Neuronal stem cell (in vitro differentiated cells): ENCODE data around the gene CIITA.
A peak's percentile ranks its signal among the peaks of the same experiment; 100 is the strongest.

Experiments
- DNase-seq: peaks from one replicate; pipeline ENCODE4 v3.0.0-alpha.2; 2013; ENCODE audit warnings: low spot score
- H2AFZ ChIP-seq: one replicate; pipeline ENCODE4 v1.6.1; 2013; ENCODE audit warnings: mild to moderate bottlenecking, low read length, inconsistent platforms
- H2AK5ac ChIP-seq: 2 replicates; pipeline ENCODE4 v1.6.1; 2013; ENCODE audit warnings: low read depth, mild to moderate bottlenecking, inconsistent platforms, low read length, moderate library complexity, mixed read lengths
- H2BK120ac ChIP-seq: 2 replicates; pipeline ENCODE4 v1.6.1; 2013; ENCODE audit warnings: low read depth, mild to moderate bottlenecking, inconsistent platforms, low read length, moderate library complexity, mixed read lengths
- H2BK12ac ChIP-seq: one replicate; pipeline ENCODE4 v1.6.1; 2013; ENCODE audit warnings: low read length, inconsistent platforms
- H2BK15ac ChIP-seq: 2 replicates; pipeline ENCODE4 v1.6.1; 2013; ENCODE audit warnings: mild to moderate bottlenecking, low read length, inconsistent platforms, mixed read lengths
- H2BK5ac ChIP-seq: one replicate; pipeline ENCODE4 v1.6.1; 2013; ENCODE audit warnings: inconsistent platforms, mild to moderate bottlenecking, low read length, moderate library complexity
- H3K14ac ChIP-seq: one replicate; pipeline ENCODE4 v1.6.1; 2013; ENCODE audit warnings: low read length, inconsistent platforms
- H3K18ac ChIP-seq: 2 replicates; pipeline ENCODE4 v1.6.1; 2013; ENCODE audit warnings: low read length, inconsistent platforms
- H3K23ac ChIP-seq: 2 replicates; pipeline ENCODE4 v1.6.1; 2013; ENCODE audit warnings: low read depth, mild to moderate bottlenecking, mixed read lengths, low read length, inconsistent platforms; ENCODE audit not compliant: poor library complexity
- H3K27ac ChIP-seq: replicated peaks from 3 replicates; pipeline ENCODE4 v1.5.1; 2013; ENCODE audit warnings: low read length, inconsistent platforms
- H3K27me3 ChIP-seq, 3 experiments: 2 replicates each; pipeline ENCODE4 v1.6.1; 2013; ENCODE audit warnings: low read length in 3 of 3, mild to moderate bottlenecking in 2 of 3, inconsistent platforms in 1 of 3, low read depth in 1 of 3, mixed read lengths in 1 of 3, moderate library complexity in 1 of 3; ENCODE audit not compliant: control insufficient read depth in 3 of 3, insufficient read depth in 3 of 3
- H3K36me3 ChIP-seq, 2 donors: replicated peaks in 1 of 2; 2 replicates each; pipeline ENCODE4 v1.6.1; 2013; ENCODE audit warnings: low read length in 2 of 2; ENCODE audit not compliant: control insufficient read depth in 2 of 2, insufficient read depth in 2 of 2
- H3K4ac ChIP-seq: 2 replicates; pipeline ENCODE4 v1.6.1; 2013; ENCODE audit warnings: inconsistent platforms, mild to moderate bottlenecking, low read length, moderate library complexity
- H3K4me1 ChIP-seq, 2 donors: 1 replicate in 1 of 2; 2 replicates in 1 of 2; pipeline ENCODE4 v1.6.1; 2013; ENCODE audit warnings: low read length in 2 of 2, low read depth in 1 of 2; ENCODE audit not compliant: control insufficient read depth in 2 of 2, insufficient read depth in 1 of 2
- H3K4me2 ChIP-seq: one replicate; pipeline ENCODE4 v1.6.1; 2013; ENCODE audit warnings: mild to moderate bottlenecking, low read length, inconsistent platforms; ENCODE audit not compliant: insufficient read depth, poor library complexity, severe bottlenecking
- H3K4me3 ChIP-seq, 2 donors: 2 replicates each; pipeline ENCODE4 v1.5.1; 2013; ENCODE audit warnings: low read length in 2 of 2, mild to moderate bottlenecking in 2 of 2, inconsistent platforms in 1 of 2, moderate library complexity in 1 of 2
- H3K79me1 ChIP-seq: one replicate; pipeline ENCODE4 v1.6.1; 2013; ENCODE audit warnings: low read depth, mild to moderate bottlenecking, inconsistent platforms, low read length, moderate library complexity
- H3K9ac ChIP-seq: one replicate; pipeline ENCODE4 v1.6.1; 2013; ENCODE audit warnings: mild to moderate bottlenecking, low read depth, low read length, inconsistent platforms; ENCODE audit not compliant: poor library complexity
- H3K9me3 ChIP-seq, 2 donors: replicated peaks in 1 of 2; 2 replicates each; pipeline versions ENCODE3 to v1.6.1; 2013; ENCODE audit warnings: low read length in 2 of 2, mild to moderate bottlenecking in 2 of 2, inconsistent platforms in 1 of 2, low read depth in 1 of 2, mixed read lengths in 1 of 2, moderate library complexity in 1 of 2; ENCODE audit not compliant: control insufficient read depth in 2 of 2, insufficient read depth in 1 of 2
- H4K8ac ChIP-seq: one replicate; pipeline ENCODE4 v1.6.1; 2013; ENCODE audit warnings: low read depth, mild to moderate bottlenecking, inconsistent platforms, low read length, moderate library complexity
- H4K91ac ChIP-seq: one replicate; pipeline ENCODE4 v1.6.1; 2013; ENCODE audit warnings: low read length, low read depth, mild to moderate bottlenecking, inconsistent platforms; ENCODE audit not compliant: poor library complexity
- WGBS, 2 donors: extraction: QIAGEN DNeasy Blood & Tissue Kit; methylation state at CpG; one replicate each; pipeline ENCODE4 v1.1.7; 2013; ENCODE audit warnings: missing lambda C conversion rate in 2 of 2, mixed read lengths in 1 of 2; ENCODE audit not compliant: insufficient read length in 2 of 2, insufficient replicate concordance in 1 of 2; ENCODE audit errors: extremely low coverage in 2 of 2; 5-methylcytosine and 5-hydroxymethylcytosine counted together

Gene CIITA

DNA sequence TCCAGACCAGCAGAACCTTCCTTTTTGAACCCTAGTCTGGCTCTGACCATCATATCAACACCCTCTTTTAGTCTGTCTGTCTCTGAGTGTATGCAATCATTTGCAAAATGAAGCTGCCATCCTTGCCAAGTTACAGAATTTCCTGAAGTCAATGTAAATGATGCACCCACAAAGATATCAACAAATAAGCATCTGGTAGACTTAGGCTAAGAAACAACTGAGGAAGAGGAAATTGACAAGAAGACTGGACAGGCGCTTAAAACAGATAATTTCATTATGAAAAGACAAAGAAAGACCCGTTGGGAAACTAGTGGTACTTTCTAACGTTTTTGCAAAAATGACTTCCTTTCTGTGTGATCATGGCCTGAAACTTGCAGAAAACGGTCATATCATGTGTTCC lies 24.7 kb upstream of the CIITA start:
- Histone ChIP-seq H3K4me1 (no peaks in the 10 kb centered on the region), H3K4me3 (no peak overlapping the region), H4K8ac (no peak overlapping the region), H3K27me3 (peaks cover 0 to 3% (median 0%) of the 10 kb centered on the region in 3 experiments), H2BK15ac (no peak overlapping the region), H2BK12ac (no peak overlapping the region), H3K23ac (no peak overlapping the region), H3K18ac (no peak overlapping the region), H3K4ac (no peak overlapping the region), H3K79me1 (no peaks in the 10 kb centered on the region), H3K36me3 (no peaks in the 10 kb centered on the region), H4K91ac (no peak overlapping the region), H2BK120ac (no peak overlapping the region), H3K9me3 (no peaks in the 10 kb centered on the region), H2BK5ac (no peak overlapping the region), H2AK5ac (no peak overlapping the region), H3K14ac (no peak overlapping the region), H2AFZ (no peak overlapping the region), H3K4me2 (no peak overlapping the region), H3K27ac (no peak overlapping the region), H3K9ac (no peak overlapping the region)
- no peak for DNase-seq
- no CpG with 5 or more reads among the region's 4 CpGs for WGBS, 2 donors

DNA sequence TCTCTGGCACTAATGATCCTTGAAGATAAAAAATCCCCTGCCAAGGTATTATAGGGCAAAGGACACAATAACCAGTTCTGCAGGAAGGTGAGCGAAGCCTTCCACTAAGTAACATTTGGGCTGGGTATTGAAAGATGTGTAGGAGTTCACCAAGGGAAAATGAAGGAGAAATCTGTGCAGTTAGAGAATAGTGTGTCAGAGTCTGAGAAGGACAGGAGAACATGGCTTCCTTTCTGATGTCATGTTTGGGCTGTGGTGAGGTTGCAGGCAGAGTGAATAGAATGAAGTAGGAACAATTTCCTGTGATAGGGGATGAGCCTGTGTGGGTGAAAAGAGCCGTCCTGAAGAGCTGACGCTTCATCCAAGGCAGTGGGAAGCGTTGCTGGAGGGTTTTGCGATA lies 24.1 kb upstream of the CIITA start:
- H3K27me3 ChIP-seq: peaks cover 0 to 3% (median 0%) of the 10 kb centered on the region in 3 experiments
- no peak overlapping the region for H2BK5ac ChIP-seq
- H3K27ac ChIP-seq: no peak overlapping the region
- no peak overlapping the region for H3K14ac ChIP-seq
- H2AFZ ChIP-seq: no peak overlapping the region
- H3K4me2 ChIP-seq: no peak overlapping the region
- H2BK15ac ChIP-seq: no peak overlapping the region
- H4K91ac ChIP-seq: no peak overlapping the region
- no peak for DNase-seq
- H3K4ac ChIP-seq: no peak overlapping the region
- no peaks in the 10 kb centered on the region for H3K79me1 ChIP-seq
- peak overlapping the region in 1 of 2 donors; percentile 44 for H3K4me3 ChIP-seq
- H3K4me1 ChIP-seq: no peaks in the 10 kb centered on the region
- no peak overlapping the region for H3K9ac ChIP-seq
- H3K36me3 ChIP-seq: no peaks in the 10 kb centered on the region
- WGBS, 2 donors: no CpG with 5 or more reads among the region's 5 CpGs
- H3K18ac ChIP-seq: no peak overlapping the region
- no peak overlapping the region for H2BK120ac ChIP-seq
- no peaks in the 10 kb centered on the region for H3K9me3 ChIP-seq
- H3K23ac ChIP-seq: no peak overlapping the region
- no peak overlapping the region for H2BK12ac ChIP-seq
- no peak overlapping the region for H2AK5ac ChIP-seq
- H4K8ac ChIP-seq: no peak overlapping the region

GRCh38 chr16:10856042-10856441 lies 21.0 kb upstream of the CIITA start:
- H3K14ac ChIP-seq: no peak overlapping the region
- DNase-seq: no peak
- no peak overlapping the region for H2BK12ac ChIP-seq
- H3K27me3 ChIP-seq: no peaks in the 10 kb centered on the region
- no peak overlapping the region for H2AFZ ChIP-seq
- H3K9me3 ChIP-seq: peaks cover 0 to 2% of the 10 kb centered on the region in 2 donors
- no peak overlapping the region for H3K4ac ChIP-seq
- H4K91ac ChIP-seq: no peak overlapping the region
- no peak overlapping the region for H2BK120ac ChIP-seq
- no peak overlapping the region for H2BK15ac ChIP-seq
- H3K4me1 ChIP-seq: no peaks in the 10 kb centered on the region
- H2AK5ac ChIP-seq: no peak overlapping the region
- H3K4me2 ChIP-seq: no peak overlapping the region
- H3K79me1 ChIP-seq: no peaks in the 10 kb centered on the region
- no peak overlapping the region for H3K9ac ChIP-seq
- H3K27ac ChIP-seq: no peak overlapping the region
- no peak overlapping the region for H2BK5ac ChIP-seq
- H4K8ac ChIP-seq: no peak overlapping the region
- no peak overlapping the region for H3K23ac ChIP-seq
- no peak overlapping the region for H3K4me3 ChIP-seq
- WGBS, 2 donors: no CpG with 5 or more reads among the region's 2 CpGs
- no peak overlapping the region for H3K18ac ChIP-seq
- H3K36me3 ChIP-seq: no peaks in the 10 kb centered on the region

GRCh38 chr16:10858203-10858602 lies 18.8 kb upstream of the CIITA start:
- no peak overlapping the region for H3K23ac ChIP-seq
- H3K4ac ChIP-seq: no peak overlapping the region
- no peaks in the 10 kb centered on the region for H3K36me3 ChIP-seq
- H4K8ac ChIP-seq: no peak overlapping the region
- H3K9ac ChIP-seq: no peak overlapping the region
- H2AFZ ChIP-seq: no peak overlapping the region
- H3K4me2 ChIP-seq: no peak overlapping the region
- no peak overlapping the region for H4K91ac ChIP-seq
- WGBS, 2 donors: no CpG with 5 or more reads among the region's 1 CpG
- H2AK5ac ChIP-seq: no peak overlapping the region
- no peak overlapping the region for H2BK12ac ChIP-seq
- no peak overlapping the region for H2BK15ac ChIP-seq
- H3K27me3 ChIP-seq: peaks cover 0 to 6% (median 0%) of the 10 kb centered on the region in 3 experiments
- no peak overlapping the region for H3K4me3 ChIP-seq
- peaks cover 0 to 2% of the 10 kb centered on the region in 2 donors for H3K9me3 ChIP-seq
- H3K14ac ChIP-seq: no peak overlapping the region
- H3K27ac ChIP-seq: no peak overlapping the region
- no peaks in the 10 kb centered on the region for H3K79me1 ChIP-seq
- H3K18ac ChIP-seq: no peak overlapping the region
- H3K4me1 ChIP-seq: no peaks in the 10 kb centered on the region
- H2BK120ac ChIP-seq: no peak overlapping the region
- no peak for DNase-seq
- H2BK5ac ChIP-seq: no peak overlapping the region
